GM19455 (cell line): Measurements from ENCODE around the gene RTN4RL1.

ENCODE experiments used
- ATAC-seq: cut with Tn5 transposase; IDR thresholded peaks from one replicate; pipeline ENCODE4 v1.9.1; 2021; ENCODE audit not compliant: unreplicated experiment

RTN4RL1 gene

DNA sequence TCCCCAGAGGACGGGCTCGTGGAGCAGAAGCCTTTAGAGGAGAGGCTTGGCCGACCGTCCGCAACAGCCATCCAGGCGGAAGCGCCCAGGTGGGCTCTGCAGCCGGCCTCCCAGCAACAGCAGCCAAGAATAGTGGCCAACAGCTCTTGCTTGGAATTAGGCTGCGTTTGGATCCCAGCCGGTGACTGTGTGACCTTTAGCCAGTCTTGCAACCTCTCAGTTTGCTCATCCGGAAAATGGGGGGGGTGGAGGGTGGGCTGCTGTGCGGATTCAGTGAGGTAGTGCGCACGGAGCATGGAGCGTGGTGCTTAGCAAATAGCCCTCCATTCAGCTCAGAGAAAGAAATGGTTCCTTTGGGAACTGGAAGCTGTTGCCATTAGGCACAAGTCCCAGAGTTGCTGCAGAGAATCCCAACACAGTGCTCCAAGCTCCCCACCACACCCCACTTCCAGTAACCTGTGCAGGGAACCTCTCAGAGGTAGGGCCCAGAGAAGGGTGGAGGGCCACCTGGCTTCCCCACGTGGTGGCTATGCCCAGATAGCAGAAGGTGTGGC is 46.7 kb downstream of the RTN4RL1 start:
- ATAC-seq: no peak

DNA sequence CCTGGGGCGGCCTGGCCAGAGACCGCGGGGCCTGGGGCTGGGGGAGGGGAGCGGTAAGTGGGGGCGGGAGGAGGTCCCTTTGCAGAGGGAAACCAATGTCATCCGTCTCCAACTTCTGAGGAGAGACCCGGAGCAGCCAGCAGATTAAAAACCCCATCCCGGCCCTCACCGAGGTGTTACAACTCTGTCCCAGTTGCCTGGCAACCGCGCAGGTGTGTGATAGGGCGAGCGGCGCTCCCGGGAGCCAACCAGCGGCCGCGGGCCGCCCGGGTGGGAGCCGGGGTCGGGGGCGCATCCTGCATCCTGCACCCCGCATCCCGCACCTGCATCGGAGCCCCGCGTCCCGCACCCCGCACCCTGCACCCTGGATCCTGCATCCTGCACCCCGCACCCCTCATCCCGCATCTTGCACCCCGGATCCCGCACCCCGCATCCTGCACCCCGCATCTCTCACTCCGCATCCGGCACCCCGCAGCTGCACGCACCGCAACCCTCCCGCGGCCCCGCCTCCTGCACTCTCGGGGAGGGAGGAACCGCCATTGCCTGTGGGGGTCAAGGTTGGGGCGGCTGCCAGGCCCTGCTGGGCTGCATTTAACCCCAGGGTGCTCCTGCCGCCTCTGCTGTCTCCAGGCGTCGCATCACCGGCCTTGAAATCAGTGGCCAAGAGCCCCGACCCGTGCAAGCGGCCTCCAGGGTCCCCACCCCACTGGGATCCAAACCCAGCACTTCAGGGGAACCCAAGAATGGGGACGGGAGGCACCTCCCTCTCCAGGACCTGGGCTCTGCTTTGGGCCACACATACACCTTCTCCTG is 47.3 kb downstream of the RTN4RL1 start:
- ATAC-seq: no peak

DNA sequence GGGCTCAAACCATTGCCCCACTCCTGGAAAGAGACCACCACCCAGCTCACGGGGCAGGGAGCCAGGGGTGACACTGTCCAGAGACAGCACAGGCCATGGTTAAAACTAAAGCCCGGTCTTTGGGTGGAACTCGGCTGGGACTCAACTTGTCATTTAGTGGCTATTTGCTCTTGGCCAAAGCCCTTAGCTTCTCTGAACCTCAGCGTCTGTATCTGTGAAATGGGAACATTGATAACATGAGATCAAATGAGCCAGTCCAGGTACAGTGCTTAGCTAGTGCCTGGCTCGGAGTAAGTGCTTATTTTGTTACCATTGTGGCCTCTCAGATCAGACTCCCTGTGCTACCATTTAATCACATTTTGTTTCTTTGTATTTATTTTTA is 48.5 kb downstream of the RTN4RL1 start:
- ATAC-seq: no peak

DNA sequence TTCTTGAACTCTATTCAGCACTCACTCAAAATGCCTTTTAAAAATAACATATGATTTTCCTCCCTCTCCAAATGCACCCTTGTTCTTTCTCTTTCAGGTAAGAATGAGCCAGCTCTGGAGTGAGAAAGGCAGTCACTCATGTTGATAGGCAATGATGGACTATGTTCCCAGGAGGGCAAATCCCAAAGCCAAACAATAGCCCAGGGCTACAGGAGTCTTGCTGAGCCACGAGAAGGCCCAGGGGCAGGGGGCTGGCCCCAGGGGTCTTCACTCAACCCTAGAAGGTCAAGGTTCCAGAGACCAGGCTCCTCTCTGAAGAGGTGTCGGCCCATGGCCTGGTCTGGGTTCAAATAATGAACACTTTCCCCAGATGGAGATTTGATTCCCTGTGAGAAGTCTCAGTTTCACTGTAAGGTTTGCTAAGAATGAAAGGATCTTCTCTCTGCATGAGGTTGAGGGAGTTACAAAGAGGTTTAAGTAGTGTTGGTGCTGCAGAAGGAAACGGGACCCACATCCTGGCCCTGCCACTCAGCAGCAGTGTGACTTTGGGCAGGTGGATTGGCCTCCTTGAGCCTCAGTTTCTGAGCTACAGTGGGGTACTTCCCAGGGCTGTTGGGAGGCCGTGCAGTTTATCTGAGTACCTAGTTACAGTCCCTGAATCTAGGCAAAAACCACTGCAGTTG is 49.0 kb downstream of the RTN4RL1 start:
- ATAC-seq: no peak

DNA sequence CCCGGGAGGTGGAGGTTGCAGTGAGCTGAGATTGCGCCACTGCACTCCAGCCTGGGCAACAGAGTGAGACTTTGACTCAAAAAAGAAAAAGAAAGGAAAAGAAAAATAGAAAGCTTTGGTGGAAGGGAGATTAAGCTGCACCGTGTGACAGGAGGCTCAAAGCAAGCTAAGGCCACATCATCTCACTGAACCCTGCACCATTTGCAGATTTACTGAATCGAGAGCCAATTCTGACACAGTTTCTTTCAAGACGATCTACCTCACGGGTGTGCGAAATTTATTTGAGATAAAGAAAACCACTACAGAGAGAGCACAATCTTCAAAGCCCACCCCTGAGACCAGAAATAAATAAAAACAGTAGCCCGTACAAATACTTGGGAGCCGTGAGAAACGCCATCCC is 49.6 kb downstream of the RTN4RL1 start:
- ATAC-seq: no peak

DNA sequence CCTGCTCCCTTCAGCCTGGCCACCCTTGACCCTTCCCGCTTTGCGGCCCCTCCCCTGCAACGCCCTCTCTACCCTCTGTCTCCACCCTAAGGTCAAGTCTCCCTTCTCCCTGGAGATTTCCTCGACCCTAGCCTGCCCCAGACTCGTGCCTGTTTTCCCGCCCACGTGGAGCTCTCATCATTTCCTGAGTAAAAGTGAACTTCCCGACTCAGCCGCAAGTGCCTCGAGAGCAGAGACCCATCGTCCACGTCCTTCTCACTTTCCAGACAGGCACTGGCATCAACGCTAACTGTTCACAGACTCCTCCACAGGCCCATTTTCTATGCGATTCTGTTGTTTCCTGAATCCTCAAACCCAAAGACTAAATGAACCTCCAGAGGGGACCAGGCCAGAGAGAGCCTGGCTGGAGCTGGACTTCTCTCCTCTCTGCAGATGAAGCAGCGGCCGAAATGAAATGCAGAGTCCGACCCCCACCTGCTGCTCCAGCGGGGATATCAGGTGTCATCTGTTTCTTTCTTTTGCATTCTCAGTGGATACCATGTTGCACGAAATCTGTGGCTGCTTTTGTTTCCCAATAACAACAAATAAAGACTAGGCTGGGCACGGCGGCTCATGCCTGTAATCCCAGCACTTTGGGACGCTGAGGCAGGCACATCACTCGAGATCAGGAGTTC is 52.5 kb downstream of the RTN4RL1 start:
- no peak for ATAC-seq

DNA sequence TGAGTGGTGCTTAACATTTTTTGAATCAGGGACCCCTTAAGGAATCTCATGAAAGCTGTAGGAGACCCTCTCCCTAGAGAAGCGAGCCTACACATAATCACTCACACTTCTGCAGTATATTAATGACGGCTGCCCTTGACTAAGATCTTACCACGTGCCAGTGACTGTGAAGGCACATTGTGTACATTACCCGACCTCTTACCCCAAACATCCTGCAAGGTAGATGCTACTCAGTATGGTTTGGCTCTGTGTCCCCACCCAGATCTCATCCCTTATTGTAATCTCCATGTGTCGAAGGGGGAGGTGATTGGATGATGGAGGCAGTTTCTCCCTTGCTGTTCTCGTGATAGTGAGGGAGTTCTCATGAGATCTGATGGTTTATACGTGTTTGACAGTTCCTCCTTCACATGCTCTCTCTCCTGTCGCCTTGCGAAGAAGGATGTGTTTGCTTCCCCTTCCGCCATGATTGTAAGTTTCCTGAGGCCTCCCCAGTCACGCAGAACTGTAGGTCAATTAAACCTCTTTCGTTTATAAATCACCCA is 54.2 kb downstream of the RTN4RL1 start:
- ATAC-seq: no peak

DNA sequence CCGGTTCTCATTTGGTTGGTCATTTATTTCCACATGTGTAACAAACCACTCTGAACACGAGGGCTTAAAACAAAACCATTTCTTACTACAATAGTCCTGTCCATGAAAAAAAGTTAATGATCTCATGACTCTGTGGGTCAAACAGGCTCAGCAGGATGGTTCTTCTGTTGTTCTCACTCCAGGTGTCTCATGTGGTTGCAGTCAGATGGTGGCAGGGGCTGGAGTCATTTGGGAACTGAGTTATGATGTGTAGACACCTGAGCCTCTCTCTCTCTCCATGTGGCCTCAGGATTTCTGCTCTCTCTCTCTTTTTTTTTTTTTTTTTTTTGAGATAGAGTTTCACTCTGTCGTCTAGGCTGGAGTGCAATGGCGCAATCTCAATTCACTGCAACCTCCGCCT is 55.4 kb downstream of the RTN4RL1 start:
- no peak for ATAC-seq

DNA sequence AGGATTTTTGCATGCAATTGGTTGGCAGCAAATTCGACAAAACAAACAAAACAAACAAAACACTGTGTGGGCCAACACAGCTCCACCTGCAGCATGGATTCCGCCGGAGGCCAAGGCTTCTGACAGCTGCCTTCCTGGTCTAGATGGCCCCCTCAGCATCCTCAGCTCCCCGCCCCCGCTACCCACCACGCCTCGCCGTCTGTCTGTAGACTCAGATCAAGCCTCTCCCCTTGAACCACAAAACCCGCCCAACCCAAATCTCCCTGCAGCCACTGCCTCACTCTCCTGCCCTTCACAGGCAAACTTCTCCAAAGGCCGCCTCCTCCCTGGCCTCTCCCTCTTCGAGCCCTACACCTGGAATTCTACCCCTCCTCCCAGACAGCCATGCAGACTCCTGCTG is 57.9 kb downstream of the RTN4RL1 start:
- no peak for ATAC-seq

DNA sequence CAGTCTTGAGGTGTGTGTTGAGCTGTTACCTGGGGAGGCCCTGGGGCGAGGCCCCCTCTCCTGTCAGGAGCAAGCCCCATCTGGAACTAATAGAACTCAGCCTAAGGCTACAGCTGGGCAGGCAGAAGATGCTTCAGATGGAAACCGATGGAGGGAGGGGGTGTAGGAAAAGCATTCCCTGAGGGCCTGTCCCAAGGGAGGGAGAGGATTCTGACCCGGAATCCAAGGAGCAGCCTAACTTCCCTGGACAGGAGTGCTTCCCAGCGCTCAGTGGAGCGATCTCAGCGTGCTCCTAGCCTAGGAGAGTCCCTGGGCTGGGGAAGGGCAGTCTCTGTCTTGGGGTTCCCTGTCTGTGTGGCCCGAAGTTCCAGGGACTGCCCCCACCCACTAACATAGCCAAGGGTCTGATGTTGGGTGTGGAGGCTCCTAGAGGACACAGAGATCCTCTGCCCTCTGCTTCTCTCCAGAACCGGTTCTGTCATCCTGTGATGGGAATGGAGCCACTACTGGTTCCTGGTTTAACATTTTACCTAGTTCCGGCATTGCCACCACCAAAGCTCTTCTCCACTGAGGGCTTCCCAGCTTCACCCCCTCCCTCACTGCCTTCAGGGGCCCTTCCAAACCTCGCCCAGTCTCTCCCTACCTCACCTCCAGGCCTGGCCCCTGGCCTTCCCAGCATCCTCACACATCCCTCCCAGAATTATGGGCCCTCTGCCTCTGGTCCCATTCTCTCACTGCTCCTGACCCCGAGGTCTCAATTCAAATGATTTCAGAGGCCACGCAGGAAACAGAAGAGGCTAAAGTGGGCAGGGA is 58.7 kb downstream of the RTN4RL1 start:
- ATAC-seq: no peak

DNA sequence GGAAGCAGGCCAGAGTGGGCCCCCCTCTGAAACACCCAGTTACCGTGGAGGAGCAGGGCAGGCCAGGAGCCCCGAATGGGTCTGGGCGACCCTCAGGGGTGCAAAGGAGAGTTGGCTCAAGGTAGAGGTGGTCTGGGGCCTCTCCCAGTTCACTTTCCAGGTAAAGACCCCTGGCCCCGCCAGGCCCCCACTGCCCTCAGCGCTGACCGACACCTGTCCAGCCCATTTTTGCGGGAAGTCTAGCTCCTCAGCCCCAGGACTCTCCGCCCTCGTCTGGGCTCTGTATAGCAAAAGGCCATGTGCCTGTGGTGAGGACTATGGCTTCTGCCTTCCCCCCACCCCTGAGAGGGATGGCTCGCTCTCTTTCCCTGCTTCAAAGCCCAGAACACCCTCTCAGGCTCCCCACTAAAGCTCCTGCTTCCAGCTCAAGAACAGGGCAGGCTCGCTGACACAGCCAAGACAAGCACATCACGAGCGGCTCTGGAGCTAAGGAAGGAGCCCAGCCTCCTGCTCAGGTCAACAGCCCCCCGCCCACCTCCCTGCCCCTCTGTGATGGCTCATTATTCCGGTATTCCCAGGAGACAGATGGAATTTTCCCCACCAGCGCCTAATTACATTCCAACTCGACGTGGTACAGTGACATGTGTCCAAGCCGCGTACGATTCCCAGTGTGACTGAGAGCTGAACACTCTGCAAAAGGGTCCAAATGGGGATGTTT is 59.4 kb downstream of the RTN4RL1 start:
- ATAC-seq: no peak

DNA sequence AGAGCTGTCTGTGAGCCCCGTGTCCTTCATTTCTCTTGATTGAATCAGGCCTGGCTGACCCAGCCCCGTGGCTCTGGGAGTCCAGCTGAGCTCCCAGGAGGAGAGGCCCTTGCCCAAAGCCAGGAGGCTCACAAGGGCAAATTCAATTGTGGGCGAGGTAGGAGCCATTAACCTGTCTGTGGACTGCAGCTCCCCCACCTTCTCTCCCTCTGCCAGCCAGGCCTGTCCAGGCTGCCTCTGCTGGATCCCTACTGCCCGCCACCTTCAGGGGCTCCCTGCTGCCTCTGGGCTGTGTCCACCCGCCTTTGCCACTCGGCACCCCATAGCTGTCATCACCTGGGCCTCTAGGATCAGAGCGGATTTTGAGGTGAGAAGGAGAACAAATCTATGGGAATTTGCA is 61.9 kb downstream of the RTN4RL1 start:
- no peak for ATAC-seq

DNA sequence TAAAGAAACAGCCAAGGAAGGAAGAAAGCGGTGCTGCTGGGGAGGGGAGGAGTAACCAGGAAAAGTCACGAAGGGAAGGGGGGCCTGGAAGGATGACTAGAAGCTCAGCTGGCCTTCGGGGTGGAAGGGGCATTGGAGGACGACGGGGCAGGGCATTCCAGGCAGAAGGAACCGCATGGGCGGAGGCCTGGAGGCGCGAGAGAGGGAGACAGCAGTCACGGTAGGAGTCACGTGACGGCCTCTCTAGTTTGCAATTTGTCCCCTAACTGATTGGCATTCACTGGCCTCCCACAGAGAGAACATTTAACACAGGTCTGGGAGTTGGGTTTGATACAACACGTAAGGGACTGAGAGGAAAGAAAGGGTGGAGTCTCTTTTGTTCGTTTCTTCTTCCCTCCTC is 63.9 kb downstream of the RTN4RL1 start:
- ATAC-seq: no peak

DNA sequence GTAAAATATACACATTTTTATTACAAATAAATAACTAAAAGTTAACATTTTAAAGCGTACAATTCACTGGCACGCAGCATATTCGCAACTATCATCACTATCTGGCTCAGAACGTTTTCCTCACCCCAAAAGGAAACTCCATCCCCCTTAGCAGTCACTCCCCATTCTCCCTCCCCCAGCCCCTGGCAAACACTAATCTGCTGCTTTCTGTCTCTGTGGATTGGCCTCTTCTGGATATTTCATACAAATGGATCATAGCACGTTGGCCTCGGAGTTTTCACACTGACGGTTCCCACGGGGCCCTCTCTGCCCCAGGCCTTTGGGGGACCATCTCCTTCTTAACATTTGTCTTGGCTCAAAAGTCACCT is 64.6 kb downstream of the RTN4RL1 start:
- no peak for ATAC-seq

DNA sequence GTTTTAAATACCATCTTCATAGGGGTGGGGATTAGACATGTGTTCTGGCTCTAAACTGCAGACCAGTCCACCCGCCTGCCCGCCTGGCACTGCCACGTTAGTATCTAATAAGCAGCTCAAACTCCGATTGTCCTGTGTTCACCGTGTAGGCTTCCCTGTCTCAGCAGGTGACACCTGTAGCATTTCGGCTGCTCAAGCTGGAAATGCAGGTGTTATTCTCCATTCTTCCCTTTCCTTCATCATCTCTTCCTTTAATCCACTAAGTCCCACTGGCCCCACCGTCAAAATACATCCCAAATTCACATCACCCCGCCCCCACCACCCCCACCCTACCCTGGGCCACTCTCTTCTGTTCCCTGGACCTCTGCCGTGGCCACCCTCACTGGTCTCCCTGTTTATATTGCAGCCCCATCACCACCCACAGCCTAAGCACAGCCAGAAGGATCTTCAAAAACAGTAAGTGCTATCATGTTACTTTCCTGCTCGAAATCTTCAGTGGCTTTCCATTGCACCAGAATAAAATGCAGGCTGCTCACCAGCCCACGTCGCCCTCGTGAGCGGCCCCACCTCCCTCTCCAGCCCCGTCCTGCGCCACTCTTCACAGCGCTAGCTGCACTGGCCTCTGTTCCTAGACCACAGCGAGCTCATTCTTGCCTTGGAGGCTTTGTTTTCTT is 65.1 kb downstream of the RTN4RL1 start:
- no peak for ATAC-seq

DNA sequence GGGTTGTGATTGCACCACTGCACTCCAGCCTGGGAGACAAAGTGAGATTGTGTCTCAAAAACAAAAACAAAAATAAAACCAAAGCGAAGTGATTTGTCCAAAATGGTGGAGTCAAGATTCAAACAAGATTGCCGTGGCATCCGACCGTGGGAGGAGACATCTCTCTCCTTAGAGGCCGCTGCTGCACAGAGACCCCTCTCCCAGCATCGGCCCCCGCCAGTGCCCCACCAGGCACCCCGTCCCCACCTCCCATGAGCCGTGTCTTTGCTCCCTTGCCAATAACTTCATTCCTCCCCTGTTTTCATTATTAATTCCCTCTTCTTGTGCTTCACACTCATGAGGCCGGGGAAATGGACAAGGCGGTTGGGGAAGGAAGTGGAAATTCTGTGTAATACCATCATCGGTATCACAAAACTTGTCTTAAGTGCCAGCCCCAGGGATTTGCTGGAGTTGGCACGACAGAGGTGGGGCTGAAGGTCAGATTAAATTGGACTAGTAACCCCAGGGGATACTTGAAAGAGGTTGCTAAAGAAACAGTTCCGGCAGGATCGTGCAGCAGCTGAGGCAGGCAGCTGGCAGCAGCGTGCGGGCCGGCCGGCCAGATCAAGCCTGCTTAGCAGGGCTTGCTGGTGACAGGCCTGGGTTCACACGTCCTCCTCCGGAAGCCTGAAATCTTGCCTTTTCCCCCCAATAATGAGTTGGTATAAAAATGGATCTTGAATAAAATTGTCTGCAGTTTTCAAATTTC is 66.8 kb downstream of the RTN4RL1 start:
- ATAC-seq: no peak

DNA sequence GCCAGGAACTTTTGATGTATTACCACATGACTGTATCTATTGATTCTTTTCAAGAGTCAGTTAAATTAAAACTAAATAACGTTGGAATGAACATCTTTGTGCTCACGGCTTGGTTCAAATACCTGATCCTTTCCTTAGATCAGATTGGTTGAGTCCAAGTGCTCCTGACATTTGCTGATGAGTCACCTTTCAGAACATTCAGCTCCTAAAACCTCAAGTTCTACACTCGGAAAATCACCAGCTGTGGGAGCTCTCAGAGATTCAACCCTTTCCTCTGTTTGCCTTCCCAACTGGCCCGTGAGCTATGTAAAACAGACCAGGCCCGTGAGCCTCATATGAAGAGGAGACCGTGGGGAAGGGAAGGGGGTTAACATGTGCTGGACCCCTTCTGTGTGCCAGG is 68.1 kb downstream of the RTN4RL1 start:
- ATAC-seq: no peak

DNA sequence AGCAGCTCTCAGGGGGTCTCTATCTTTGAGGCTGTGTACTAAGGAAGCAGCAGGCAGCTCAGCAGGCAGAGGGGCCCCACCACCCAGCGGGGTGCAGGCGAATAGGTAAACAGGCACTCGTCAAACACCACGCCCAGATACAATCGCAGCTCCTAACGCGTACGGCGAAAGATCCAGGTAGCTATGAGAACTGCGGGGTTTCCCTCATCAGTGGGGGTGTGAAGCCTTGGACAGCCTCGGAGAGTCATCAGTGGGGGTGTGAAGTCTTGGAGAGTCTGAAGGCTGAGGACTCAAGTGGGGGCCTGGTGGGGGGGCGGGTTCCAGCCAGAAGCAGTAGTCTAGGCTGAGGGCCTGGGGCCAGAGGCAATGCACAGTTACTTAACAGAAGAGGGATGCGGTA is 69.0 kb downstream of the RTN4RL1 start:
- ATAC-seq: no peak

DNA sequence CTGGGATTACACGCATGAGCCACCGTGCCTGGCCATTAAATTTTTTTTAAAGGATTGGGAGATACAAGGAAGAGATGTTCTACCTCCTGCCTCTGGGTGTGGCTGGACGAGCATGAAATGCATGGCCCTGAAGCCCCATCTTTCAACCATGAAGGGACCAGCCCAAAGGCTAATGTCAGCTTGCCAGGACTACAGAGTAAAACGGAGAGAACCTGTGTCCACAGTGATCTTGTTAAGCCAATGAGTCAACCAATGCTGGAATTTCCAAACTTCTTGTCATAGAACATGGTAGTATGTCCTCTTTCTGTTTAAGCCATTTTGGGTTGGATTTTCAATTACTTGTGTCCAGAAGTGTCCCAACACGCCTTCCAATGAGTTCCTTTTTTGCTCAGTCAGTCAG is 71.3 kb downstream of the RTN4RL1 start:
- no peak for ATAC-seq
